ENCODE data around the gene BPNT1.

BPNT1 gene

DNA sequence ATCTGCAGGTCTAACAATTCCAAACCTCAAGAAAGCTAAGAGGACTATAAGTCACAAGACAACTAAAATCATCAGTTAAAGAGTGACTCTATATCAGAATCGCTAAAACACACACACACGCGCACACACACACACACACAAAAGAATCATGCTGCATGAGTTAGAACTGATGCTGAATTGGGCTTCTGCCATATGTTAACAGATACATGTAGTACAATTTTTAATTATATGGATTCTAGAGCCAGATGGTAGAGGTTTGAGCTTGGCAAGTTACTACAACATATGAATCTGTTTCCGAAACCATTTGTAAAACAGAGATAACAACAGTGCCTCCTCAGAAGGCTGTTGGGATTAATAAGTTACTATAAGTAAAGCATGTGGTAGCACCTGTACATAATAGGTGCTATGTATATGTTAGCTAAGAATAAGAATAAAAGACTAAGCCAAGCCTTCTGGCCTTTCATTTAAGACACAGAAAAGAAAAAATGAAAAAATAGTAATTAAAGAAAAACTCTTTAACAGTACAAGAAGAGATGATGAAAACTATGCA is 61.2 kb downstream of the BPNT1 start:
- H3K4me3 ChIP-seq (ENCODE audit: low read depth, low read length), result no peak overlapping the region
- TF ChIP-seq, protein P1, sequence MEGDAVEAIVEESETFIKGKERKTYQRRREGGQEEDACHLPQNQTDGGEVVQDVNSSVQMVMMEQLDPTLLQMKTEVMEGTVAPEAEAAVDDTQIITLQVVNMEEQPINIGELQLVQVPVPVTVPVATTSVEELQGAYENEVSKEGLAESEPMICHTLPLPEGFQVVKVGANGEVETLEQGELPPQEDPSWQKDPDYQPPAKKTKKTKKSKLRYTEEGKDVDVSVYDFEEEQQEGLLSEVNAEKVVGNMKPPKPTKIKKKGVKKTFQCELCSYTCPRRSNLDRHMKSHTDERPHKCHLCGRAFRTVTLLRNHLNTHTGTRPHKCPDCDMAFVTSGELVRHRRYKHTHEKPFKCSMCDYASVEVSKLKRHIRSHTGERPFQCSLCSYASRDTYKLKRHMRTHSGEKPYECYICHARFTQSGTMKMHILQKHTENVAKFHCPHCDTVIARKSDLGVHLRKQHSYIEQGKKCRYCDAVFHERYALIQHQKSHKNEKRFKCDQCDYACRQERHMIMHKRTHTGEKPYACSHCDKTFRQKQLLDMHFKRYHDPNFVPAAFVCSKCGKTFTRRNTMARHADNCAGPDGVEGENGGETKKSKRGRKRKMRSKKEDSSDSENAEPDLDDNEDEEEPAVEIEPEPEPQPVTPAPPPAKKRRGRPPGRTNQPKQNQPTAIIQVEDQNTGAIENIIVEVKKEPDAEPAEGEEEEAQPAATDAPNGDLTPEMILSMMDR (IDR thresholded peaks at IDR 0.05; ENCODE audit: low read depth, low read length), result no peak

DNA sequence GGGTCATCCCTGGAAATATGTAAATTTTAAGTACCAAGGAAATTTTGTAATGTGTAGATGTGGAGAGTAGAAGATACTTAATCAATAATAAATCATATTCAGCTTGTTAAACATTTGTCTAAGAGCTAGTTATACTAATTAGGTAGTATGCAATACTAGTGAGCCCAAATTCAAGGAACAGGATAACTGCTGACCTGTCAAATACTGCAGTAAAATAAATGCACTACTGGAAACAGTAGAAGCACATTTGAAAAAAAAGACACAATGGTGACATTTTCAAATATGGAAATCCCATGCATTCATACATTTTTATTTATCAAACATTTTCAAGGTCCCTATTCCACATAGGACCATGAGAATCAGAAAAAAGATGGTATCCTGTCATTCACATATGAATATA is 70.5 kb downstream of the BPNT1 start:
- TF ChIP-seq, protein P1 (IDR thresholded peaks at IDR 0.05; ENCODE audit: low read depth, low read length), result no peak
- no peak overlapping the region for H3K4me3 ChIP-seq (ENCODE audit: low read depth, low read length)

DNA sequence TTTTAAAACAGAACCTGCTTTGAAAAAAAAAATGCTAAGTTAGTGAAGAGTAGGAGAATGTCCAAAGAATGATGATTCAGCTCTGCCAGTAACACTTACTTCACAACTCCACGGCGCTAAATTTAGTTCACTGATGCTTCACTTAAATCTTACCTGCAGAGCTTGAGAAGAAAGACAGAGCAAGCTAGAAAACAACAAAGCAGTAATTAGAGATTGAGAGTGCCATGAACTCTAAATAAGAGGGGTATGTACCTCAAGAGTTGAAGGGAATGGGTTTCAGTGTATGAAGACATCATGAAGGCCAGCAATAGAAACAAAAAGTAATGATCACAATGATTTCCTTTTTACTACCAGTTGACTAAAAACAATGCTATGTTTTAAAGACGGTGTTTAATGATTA is 76.1 kb downstream of the BPNT1 start:
- TF ChIP-seq, protein P1 (IDR thresholded peaks at IDR 0.05; ENCODE audit: low read depth, low read length), result no peak
- H3K4me3 ChIP-seq (ENCODE audit: low read depth, low read length), result no peak overlapping the region

DNA sequence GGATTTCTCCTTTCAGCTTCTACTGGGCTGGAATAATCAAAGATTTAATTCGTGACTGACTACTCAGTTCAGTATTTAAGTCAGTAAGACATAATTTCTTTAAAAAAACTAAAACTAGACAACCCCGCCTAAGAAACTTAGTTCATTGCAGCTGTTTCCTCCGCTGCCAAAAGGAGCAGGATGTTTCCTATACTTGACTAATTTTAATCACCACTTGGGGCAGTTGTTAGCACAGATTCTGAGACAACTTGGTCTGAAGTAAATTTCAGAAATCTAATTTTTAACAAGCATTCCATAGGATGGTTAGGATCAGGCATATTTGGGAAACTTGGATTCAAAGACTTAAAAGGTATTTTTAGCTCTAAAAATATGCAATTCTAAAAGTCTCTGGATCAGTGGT is 77.3 kb downstream of the BPNT1 start:
- TF ChIP-seq, protein P1 (IDR thresholded peaks at IDR 0.05; ENCODE audit: low read depth, low read length), result no peak
- no peak overlapping the region for H3K4me3 ChIP-seq (ENCODE audit: low read depth, low read length)

DNA sequence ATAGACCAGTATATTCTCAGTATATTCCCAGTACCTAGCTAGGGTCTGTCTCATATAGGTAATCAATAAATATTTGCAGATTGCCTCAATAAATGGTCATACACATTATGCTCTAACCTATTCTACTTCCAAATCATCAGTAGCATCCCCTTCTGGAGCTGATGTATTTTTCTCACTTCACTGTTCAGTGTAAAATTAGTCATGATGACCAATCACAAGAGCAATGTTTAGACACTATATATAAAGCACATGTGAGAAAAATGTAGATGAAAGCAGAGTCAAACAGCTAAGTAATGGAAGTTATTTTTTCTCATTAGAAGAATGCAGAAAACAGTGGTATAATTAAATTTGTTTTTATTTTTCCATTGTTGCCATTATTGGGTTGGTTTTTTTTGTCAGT is 78.0 kb downstream of the BPNT1 start:
- TF ChIP-seq, protein P1 (IDR thresholded peaks at IDR 0.05; ENCODE audit: low read depth, low read length), result no peak
- H3K4me3 ChIP-seq (ENCODE audit: low read depth, low read length), result no peak overlapping the region
